Neural progenitor cell (in vitro differentiated cells): Measurements from ENCODE around the gene GPRIN2.
"Not testable (repeated sequence)": the region's sequence is repeated elsewhere in the genome, so short reads cannot be mapped to it uniquely, and the experiment has no call there.

ENCODE experiments used
- EZH2 ChIP-seq: fragments of 200-600 bp; sonication (generic); IDR thresholded peaks from 2 replicates; pipeline ENCODE4 v1.6.1; 2017; ENCODE audit warnings: antibody characterized with exemption, mild to moderate bottlenecking, moderate library complexity
- TF ChIP-seq, protein P1 (sequence below): fragments of 200-600 bp; sonication (generic); IDR thresholded peaks from 2 replicates; pipeline ENCODE4 v1.5.1; 2017; ENCODE audit warnings: antibody characterized with exemption, mild to moderate bottlenecking

DNA sequence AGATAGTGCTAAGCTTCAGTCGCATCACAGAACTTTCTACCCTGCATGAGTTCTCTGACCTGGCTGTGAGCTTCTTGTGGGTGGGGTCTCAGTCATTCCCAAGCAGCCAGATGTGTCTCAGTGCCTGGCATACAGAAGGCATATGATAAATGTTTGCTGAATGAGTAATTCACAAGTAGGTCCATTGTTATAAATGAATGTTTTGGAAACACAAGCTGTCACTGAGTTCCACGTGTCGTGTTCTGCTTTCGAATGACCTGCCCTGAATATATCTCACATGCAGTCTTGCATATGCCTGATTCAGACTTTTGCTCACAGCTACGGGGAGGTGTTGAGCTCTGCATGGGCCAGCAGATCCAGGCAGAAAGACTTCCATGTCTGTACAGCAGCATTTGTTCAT lies 44.5 kb downstream of the GPRIN2 start:
- TF ChIP-seq, protein P1, sequence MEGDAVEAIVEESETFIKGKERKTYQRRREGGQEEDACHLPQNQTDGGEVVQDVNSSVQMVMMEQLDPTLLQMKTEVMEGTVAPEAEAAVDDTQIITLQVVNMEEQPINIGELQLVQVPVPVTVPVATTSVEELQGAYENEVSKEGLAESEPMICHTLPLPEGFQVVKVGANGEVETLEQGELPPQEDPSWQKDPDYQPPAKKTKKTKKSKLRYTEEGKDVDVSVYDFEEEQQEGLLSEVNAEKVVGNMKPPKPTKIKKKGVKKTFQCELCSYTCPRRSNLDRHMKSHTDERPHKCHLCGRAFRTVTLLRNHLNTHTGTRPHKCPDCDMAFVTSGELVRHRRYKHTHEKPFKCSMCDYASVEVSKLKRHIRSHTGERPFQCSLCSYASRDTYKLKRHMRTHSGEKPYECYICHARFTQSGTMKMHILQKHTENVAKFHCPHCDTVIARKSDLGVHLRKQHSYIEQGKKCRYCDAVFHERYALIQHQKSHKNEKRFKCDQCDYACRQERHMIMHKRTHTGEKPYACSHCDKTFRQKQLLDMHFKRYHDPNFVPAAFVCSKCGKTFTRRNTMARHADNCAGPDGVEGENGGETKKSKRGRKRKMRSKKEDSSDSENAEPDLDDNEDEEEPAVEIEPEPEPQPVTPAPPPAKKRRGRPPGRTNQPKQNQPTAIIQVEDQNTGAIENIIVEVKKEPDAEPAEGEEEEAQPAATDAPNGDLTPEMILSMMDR, result not testable (repeated sequence)
- not testable (repeated sequence) for TF ChIP-seq EZH2
